Gastrocnemius medialis (tissue), 4 donors: ENCODE measurements around the gene ST8SIA1.

ENCODE experiments used
- POLR2A ChIP-seq, 2 donors: fragments of 450-650 bp; IDR thresholded peaks; one replicate each; pipeline ENCODE4 v1.6.1; 2017; ENCODE audit warnings: antibody characterized with exemption in 2 of 2, mild to moderate bottlenecking in 2 of 2, moderate library complexity in 2 of 2
- TF ChIP-seq, protein P1 (sequence below), 5 experiments: fragments of 450-650 bp in 3 of 5; fragments of 200-600 bp in 2 of 5; sonication (generic) in 2 of 5; IDR thresholded peaks in 4 of 5; conservative IDR thresholded peaks in 1 of 5; 1 replicate in 4 of 5; 2 replicates in 1 of 5; pipeline ENCODE4 v1.5.1; 2016 to 2019; ENCODE audit warnings: antibody characterized with exemption in 5 of 5, mild to moderate bottlenecking in 3 of 5, moderate library complexity in 3 of 5

DNA sequence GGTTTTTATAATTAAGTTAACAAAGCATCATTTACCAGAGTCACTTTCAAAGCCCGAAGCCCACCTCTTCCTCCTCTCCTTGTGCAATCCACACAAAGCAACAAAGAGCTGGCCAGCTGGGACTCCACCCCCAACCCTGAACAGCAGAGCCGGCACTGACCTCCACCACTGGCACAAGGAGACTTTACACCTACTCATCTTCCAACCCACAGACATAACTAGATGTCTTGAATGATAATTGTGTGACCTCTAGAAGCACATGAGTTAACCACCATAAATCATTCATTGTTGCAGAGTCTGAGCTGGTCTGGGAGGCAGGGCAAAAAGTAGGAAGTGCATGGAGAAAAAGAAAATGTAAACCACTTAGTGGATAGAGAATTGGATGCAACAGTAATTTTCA, 72.2 kb downstream of the ST8SIA1 start:
- TF ChIP-seq, protein P1, sequence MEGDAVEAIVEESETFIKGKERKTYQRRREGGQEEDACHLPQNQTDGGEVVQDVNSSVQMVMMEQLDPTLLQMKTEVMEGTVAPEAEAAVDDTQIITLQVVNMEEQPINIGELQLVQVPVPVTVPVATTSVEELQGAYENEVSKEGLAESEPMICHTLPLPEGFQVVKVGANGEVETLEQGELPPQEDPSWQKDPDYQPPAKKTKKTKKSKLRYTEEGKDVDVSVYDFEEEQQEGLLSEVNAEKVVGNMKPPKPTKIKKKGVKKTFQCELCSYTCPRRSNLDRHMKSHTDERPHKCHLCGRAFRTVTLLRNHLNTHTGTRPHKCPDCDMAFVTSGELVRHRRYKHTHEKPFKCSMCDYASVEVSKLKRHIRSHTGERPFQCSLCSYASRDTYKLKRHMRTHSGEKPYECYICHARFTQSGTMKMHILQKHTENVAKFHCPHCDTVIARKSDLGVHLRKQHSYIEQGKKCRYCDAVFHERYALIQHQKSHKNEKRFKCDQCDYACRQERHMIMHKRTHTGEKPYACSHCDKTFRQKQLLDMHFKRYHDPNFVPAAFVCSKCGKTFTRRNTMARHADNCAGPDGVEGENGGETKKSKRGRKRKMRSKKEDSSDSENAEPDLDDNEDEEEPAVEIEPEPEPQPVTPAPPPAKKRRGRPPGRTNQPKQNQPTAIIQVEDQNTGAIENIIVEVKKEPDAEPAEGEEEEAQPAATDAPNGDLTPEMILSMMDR (IDR thresholded peaks at IDR 0.05 in 4 of 5, conservative IDR thresholded peaks at IDR 0.05 in 1 of 5), result no peak
- TF ChIP-seq POLR2A (IDR thresholded peaks at IDR 0.05), result no peak
